Left ventricle myocardium inferior (tissue), 1 donor: ENCODE results near the gene AGAP2. TPM values are rescaled to one million over a fixed set of nuclear protein-coding genes. Genes with fewer than 3 reads are reported as not detected.
"Not testable (repeated sequence)": the region's sequence is repeated elsewhere in the genome, so short reads cannot be mapped to it uniquely, and the experiment has no call there.

Experiments used
- DNase-seq: peaks from one replicate; pipeline ENCODE4 v3.0.0-alpha.2; 2020
- H3K27ac ChIP-seq: fragments of 200-600 bp; replicated peaks from 2 replicates; pipeline ENCODE4 v1.8.0; 2021
- H3K27me3 ChIP-seq: fragments of 200-600 bp; 2 replicates; pipeline ENCODE4 v1.8.0; 2021; ENCODE audit warnings: low read depth
- H3K36me3 ChIP-seq: fragments of 200-600 bp; 2 replicates; pipeline ENCODE4 v1.8.0; 2021
- H3K4me1 ChIP-seq: fragments of 200-600 bp; 2 replicates; pipeline ENCODE4 v1.8.0; 2021
- H3K4me3 ChIP-seq: fragments of 200-600 bp; 2 replicates; pipeline ENCODE4 v1.8.0; 2021; ENCODE audit warnings: mild to moderate bottlenecking, moderate library complexity
- H3K9me3 ChIP-seq: fragments of 200-600 bp; replicated peaks from 2 replicates; pipeline ENCODE4 v1.8.0; 2021
- intact Hi-C: fragments of 100-400 bp; cut with micrococcal nuclease; formaldehyde crosslinking; loops from one replicate; pipeline ENCODE4 v1.11.0; 2022
- total RNA-seq: library from RNA; stranded (reverse); fragmentation: NEBNext Ultra II Directional; extraction: Animal tissue kit (Norgen Biotek cat#: 25700); gene quantifications from one replicate; pipeline ENCODE4 v1.2.1, GENCODE V29; 2021
- TF ChIP-seq, protein P1 (sequence below): fragments of 200-600 bp; IDR thresholded peaks from 2 replicates; pipeline ENCODE4 v1.8.0; 2021; ENCODE audit warnings: antibody characterized with exemption, mild to moderate bottlenecking, borderline replicate concordance
- donor health status: DM: no; HTN: yes; CAD: no; lungs with severe emphysema.

AGAP2 gene
- total RNA-seq, 1 donor from 2014 or later = 6.5 TPM

DNA sequence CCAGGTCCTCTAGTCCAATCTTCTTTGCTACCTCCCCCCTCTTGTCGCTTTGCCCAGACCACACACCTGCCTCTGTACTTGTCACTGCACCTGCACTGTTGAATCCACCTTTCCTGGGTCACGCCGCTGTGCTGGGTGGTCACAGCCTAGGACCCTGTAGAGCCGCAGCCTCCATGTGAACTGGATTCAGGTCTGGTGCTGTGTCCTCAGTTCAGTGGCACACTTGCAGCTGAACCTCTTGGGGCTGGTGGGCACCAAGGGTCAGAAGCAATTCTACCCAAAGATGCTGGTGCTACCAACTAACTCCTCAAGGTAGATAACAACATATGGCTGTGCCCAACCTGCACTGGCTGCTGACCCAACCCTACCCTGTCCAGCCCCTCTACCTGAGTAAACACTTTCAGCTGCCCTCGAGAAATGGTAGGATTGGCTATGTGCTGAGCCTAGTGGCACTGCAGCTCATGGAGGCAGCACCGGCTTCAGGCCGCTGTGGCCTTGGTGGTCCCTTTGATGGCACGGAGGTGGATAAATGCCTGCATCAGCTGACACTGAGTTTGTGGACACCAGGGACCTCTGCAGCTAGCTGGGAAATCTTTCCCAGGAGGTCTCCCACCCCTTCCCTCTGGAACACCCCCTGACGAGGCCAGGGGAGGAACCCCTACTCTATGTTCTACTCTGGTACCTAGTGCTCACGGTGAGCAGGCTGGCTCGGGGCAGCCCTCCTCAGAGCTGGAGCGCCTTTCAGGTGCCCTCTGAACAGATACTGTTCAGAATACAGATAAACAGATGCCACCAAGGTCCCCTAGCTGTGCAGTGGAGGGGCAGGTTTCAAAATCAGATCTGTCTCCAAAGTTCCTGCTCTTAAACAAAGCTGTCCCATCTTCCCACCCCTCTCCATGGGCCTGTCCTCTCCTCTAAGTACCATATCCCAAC is 14.3 kb downstream of the AGAP2 start:
- Histone ChIP-seq H3K4me1 (peaks cover 23% of the 10 kb centered on the region), H3K4me3 (no peak overlapping the region), H3K9me3 (no peaks in the 10 kb centered on the region), H3K27me3 (peaks cover 33% of the 10 kb centered on the region), H3K36me3 (peaks cover 23% of the 10 kb centered on the region), H3K27ac (no peak overlapping the region)
- intact Hi-C loops = no loop called here
- TF ChIP-seq, protein P1, sequence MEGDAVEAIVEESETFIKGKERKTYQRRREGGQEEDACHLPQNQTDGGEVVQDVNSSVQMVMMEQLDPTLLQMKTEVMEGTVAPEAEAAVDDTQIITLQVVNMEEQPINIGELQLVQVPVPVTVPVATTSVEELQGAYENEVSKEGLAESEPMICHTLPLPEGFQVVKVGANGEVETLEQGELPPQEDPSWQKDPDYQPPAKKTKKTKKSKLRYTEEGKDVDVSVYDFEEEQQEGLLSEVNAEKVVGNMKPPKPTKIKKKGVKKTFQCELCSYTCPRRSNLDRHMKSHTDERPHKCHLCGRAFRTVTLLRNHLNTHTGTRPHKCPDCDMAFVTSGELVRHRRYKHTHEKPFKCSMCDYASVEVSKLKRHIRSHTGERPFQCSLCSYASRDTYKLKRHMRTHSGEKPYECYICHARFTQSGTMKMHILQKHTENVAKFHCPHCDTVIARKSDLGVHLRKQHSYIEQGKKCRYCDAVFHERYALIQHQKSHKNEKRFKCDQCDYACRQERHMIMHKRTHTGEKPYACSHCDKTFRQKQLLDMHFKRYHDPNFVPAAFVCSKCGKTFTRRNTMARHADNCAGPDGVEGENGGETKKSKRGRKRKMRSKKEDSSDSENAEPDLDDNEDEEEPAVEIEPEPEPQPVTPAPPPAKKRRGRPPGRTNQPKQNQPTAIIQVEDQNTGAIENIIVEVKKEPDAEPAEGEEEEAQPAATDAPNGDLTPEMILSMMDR = no peak
- no peak for DNase-seq

DNA sequence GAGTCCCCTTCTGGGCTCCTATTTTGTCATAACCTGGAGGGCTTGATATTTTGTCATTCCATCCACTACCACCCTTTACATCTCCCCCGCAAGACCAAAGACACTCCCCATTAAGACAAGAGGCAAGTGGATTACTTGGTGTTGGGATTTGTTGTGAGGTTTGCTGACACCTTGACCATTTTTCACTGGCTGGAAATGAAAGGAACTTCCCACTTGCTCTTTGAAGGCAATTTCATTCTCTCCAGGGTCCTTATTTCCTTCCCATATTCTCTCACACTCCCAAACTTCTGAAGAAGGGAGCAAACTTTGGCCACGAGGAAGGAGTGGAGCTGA is 14.9 kb downstream of the AGAP2 start:
- TF ChIP-seq, protein P1 = no peak
- Histone ChIP-seq H3K4me1 (peaks cover 23% of the 10 kb centered on the region), H3K27me3 (peaks cover 33% of the 10 kb centered on the region), H3K36me3 (peaks cover 30% of the 10 kb centered on the region), H3K27ac (no peak overlapping the region), H3K4me3 (no peak overlapping the region), H3K9me3 (no peaks in the 10 kb centered on the region)
- intact Hi-C loops = no loop called here
- no peak for DNase-seq

DNA sequence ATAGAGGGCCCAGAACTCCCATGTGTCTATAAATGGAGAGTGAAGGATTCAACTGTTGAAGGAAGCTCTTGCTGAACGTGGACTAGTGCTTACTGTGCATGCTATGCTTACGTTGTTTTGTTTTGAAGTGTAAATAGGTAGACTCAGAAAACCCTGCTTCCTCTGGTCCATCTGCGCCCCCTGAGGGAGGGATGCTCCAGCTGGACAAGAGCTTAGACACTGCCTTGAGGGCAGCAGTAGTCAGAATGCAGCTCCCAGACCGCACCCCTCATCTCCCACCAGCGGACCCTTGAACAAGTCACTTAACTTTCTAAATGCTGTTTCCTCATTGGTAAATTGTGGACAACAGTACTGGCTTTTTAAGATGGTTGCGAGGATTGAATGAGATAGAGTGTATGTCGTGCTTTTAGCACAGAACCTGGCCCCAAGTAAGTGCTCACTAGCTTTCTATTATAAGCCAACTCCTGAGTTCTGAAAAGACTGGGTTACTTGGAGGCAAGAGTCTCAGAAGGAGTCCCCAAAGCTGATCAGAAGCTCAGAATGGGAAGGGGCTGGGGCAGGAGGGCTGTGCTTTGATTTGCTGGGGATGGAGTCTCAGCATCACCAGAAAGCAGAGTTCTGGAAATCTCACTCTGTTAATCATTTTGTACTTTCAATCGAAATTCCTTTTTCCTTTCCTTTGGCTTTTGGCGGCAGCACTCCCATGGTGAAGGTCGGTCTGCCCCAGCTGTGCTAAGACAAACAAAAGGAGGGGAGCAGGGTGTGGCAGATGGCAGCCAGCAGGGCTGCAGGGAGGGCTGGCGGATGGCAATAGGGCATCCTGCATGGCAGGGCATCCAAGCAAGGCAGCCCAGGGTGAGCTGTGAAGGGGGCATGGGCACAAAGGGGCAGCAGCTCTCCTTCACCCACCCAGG is 15.6 kb downstream of the AGAP2 start:
- no peak overlapping the region for H3K27ac ChIP-seq
- peaks cover 23% of the 10 kb centered on the region for H3K4me1 ChIP-seq
- H3K27me3 ChIP-seq = peaks cover 31% of the 10 kb centered on the region
- H3K9me3 ChIP-seq = no peaks in the 10 kb centered on the region
- DNase-seq = no peak
- intact Hi-C loops = no loop called here
- TF ChIP-seq, protein P1 = no peak
- H3K36me3 ChIP-seq = peaks cover 36% of the 10 kb centered on the region
- H3K4me3 ChIP-seq = no peak overlapping the region

DNA sequence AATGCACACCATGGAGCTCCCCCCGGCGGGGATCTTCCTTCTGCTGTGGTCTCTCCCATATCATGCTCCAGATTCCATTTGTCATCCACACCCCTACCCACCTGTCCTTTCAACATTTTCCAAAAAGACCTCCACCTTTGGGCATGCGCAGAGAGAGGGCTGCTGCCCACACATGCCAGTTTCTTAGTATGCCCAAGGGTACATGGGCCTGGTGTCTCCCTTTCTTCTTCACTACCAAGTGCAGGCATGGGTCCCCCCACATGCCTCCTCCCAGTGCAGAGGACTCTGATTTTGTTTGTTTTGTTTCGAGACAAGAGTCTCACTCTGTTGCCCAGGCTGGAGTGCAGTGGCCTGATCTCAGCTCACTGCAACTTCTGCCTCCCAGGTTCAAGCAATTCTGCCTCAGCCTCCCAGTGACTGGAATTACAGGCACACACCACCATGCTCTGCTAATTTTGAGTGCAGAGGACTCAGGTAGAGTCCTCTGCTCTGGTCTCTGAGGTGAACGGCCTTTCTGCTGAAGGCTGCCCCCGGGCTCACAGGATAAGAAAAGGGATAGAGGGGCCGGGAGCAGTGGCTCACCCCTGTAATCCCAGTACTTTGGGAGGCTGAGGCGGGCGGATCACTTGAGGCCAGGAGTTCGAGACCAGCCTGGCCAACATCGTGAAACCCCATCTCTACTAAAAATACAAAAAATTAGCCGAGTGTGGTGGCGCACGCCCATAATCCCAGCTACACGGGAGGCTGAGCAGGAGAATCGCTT is 16.5 kb downstream of the AGAP2 start:
- H3K9me3 ChIP-seq, H3K4me3 ChIP-seq, intact Hi-C loops, DNase-seq, H3K27ac ChIP-seq: not testable (repeated sequence)
- Histone ChIP-seq H3K4me1 (peaks cover 14% of the 10 kb centered on the region), H3K27me3 (peaks cover 25% of the 10 kb centered on the region), H3K36me3 (peaks cover 45% of the 10 kb centered on the region)

DNA sequence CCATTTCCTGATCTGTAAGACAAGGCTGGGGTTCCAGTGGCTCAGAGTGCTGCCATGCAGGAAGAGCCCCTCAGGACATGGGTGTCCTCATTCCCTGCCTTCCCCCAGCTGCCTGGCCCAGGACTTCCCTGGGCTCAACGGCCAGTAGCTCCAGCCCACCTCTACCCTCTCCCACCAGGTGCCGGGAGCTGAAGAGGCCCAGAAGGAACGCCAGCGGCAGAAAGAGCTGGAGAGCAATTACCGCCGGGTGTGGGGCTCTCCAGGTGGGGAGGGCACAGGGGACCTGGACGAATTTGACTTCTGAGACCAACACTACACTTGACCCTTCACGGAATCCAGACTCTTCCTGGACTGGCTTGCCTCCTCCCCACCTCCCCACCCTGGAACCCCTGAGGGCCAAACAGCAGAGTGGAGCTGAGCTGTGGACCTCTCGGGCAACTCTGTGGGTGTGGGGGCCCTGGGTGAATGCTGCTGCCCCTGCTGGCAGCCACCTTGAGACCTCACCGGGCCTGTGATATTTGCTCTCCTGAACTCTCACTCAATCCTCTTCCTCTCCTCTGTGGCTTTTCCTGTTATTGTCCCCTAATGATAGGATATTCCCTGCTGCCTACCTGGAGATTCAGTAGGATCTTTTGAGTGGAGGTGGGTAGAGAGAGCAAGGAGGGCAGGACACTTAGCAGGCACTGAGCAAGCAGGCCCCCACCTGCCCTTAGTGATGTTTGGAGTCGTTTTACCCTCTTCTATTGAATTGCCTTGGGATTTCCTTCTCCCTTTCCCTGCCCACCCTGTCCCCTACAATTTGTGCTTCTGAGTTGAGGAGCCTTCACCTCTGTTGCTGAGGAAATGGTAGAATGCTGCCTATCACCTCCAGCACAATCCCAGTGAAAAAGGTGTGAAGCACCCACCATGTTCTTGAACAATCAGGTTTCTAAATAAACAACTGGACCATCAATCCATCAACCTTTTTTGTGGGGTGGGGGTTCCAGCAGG is 17.6 kb downstream of the AGAP2 start:
- Histone ChIP-seq H3K27ac (no peak overlapping the region), H3K36me3 (peaks cover 57% of the 10 kb centered on the region), H3K27me3 (peaks cover 19% of the 10 kb centered on the region), H3K4me3 (no peak overlapping the region), H3K9me3 (no peaks in the 10 kb centered on the region), H3K4me1 (peaks cover 3% of the 10 kb centered on the region)
- TF ChIP-seq, protein P1 = no peak
- intact Hi-C loops = no loop called here
- DNase-seq = no peak
